ENCODE data around the gene EBLN1. TPM values are rescaled to one million over a fixed set of nuclear protein-coding genes. Genes with fewer than 3 reads are reported as not detected.

EBLN1 gene
- total RNA-seq, 1 donor from 2014 or later: not detected

Other genes with a start within 250 kb of the EBLN1 start
- 20.0 TPM for gene DNAJC1, start 214.3 kb downstream of the EBLN1 start, total RNA-seq
- 65.6 TPM for gene COMMD3, start 98.4 kb upstream of the EBLN1 start, total RNA-seq
- 129 TPM for gene BMI1, start 103.1 kb upstream of the EBLN1 start, total RNA-seq
- 0.41 TPM for gene SPAG6, start 127.5 kb upstream of the EBLN1 start, total RNA-seq

Measured in frontal cortex (tissue), 1 donor.